ENCODE measurements around the gene MAN2B2.

MAN2B2 gene

GRCh38 chr4:6548882-6549230, 26.1 kb upstream of the MAN2B2 start:
- Histone ChIP-seq H3K36me3 (ENCODE audit: control insufficient read depth in 1 of 2, insufficient read depth in 2 of 2, low read length in 2 of 2) (no peaks in the 10 kb centered on the region), H3K14ac (ENCODE audit: low read length) (no peak overlapping the region), H2BK12ac (ENCODE audit: low read length) (no peak overlapping the region), H2AFZ (ENCODE audit: insufficient read depth, low read length, poor library complexity) (no peak overlapping the region), H3K4me3 (ENCODE audit: low read depth, low read length) (no peak overlapping the region), H3K18ac (ENCODE audit: low read length) (no peak overlapping the region), H3K9me3 (ENCODE audit: insufficient read depth, low read depth, low read length) (peaks cover 14% of the 10 kb centered on the region), H2AK5ac (ENCODE audit: low read length) (no peak overlapping the region), H2BK120ac (ENCODE audit: insufficient read depth, low read length, poor library complexity) (no peak overlapping the region), H3K23ac (ENCODE audit: low read length) (no peak overlapping the region), H4K8ac (ENCODE audit: low read depth, low read length) (no peak overlapping the region), H3K27me3 (ENCODE audit: insufficient read depth, low read length) (no peaks in the 10 kb centered on the region), H4K91ac (ENCODE audit: low read depth, low read length) (no peak overlapping the region), H3K27ac (ENCODE audit: low read depth, low read length) (no peak overlapping the region), H3K79me1 (ENCODE audit: low read length) (no peaks in the 10 kb centered on the region), H4K12ac (ENCODE audit: low read depth, low read length) (no peak overlapping the region), H3K4me1 (ENCODE audit: control insufficient read depth in 1 of 2, insufficient read depth in 2 of 2, low read length in 2 of 2) (no peaks in the 10 kb centered on the region), H3K9ac (ENCODE audit: low read length) (no peak overlapping the region), H3K4ac (ENCODE audit: low read depth, low read length) (no peak overlapping the region), H3K79me2 (ENCODE audit: control insufficient read depth, insufficient read depth, low read length, poor library complexity) (no peaks in the 10 kb centered on the region), H3K4me2 (ENCODE audit: low read length) (no peak overlapping the region), H2BK5ac (ENCODE audit: low read depth, low read length, poor library complexity) (no peak overlapping the region)
- no CpG with 5 or more reads among the region's 4 CpGs for WGBS (ENCODE audit: extremely low coverage, insufficient coverage, insufficient read length)
- no peak for DNase-seq

- Histone ChIP-seq H3K14ac (ENCODE audit: low read length) (no peak overlapping the region), H4K12ac (ENCODE audit: low read depth, low read length) (no peak overlapping the region), H3K4me2 (ENCODE audit: low read length) (no peak overlapping the region), H2BK5ac (ENCODE audit: low read depth, low read length, poor library complexity) (no peak overlapping the region), H4K8ac (ENCODE audit: low read depth, low read length) (no peak overlapping the region), H3K27ac (ENCODE audit: low read depth, low read length) (no peak overlapping the region), H3K27me3 (ENCODE audit: insufficient read depth, low read length) (no peaks in the 10 kb centered on the region), H2BK120ac (ENCODE audit: insufficient read depth, low read length, poor library complexity) (no peak overlapping the region), H3K79me1 (ENCODE audit: low read length) (no peaks in the 10 kb centered on the region), H3K4me3 (ENCODE audit: low read depth, low read length) (no peak overlapping the region), H3K4me1 (ENCODE audit: control insufficient read depth in 1 of 2, insufficient read depth in 2 of 2, low read length in 2 of 2) (no peaks in the 10 kb centered on the region), H2AK5ac (ENCODE audit: low read length) (no peak overlapping the region), H3K4ac (ENCODE audit: low read depth, low read length) (no peak overlapping the region), H3K36me3 (ENCODE audit: control insufficient read depth in 1 of 2, insufficient read depth in 2 of 2, low read length in 2 of 2) (no peaks in the 10 kb centered on the region), H3K9me3 (ENCODE audit: insufficient read depth, low read depth, low read length) (peaks cover 14% of the 10 kb centered on the region), H3K18ac (ENCODE audit: low read length) (no peak overlapping the region), H4K91ac (ENCODE audit: low read depth, low read length) (no peak overlapping the region), H3K9ac (ENCODE audit: low read length) (no peak overlapping the region), H3K23ac (ENCODE audit: low read length) (no peak overlapping the region), H2BK12ac (ENCODE audit: low read length) (no peak overlapping the region), H2AFZ (ENCODE audit: insufficient read depth, low read length, poor library complexity) (no peak overlapping the region), H3K79me2 (ENCODE audit: control insufficient read depth, insufficient read depth, low read length, poor library complexity) (no peaks in the 10 kb centered on the region)
- no CpG with 5 or more reads among the region's 7 CpGs for WGBS (ENCODE audit: extremely low coverage, insufficient coverage, insufficient read length)
- no peak for DNase-seq
Measured at GRCh38 chr4:6549445-6549844, 25.5 kb upstream of the MAN2B2 start.

GRCh38 chr4:6549890-6550620, 24.9 kb upstream of the MAN2B2 start:
- Histone ChIP-seq H2BK120ac (ENCODE audit: insufficient read depth, low read length, poor library complexity) (no peak overlapping the region), H3K36me3 (ENCODE audit: control insufficient read depth in 1 of 2, insufficient read depth in 2 of 2, low read length in 2 of 2) (no peaks in the 10 kb centered on the region), H4K8ac (ENCODE audit: low read depth, low read length) (no peak overlapping the region), H3K23ac (ENCODE audit: low read length) (no peak overlapping the region), H2BK5ac (ENCODE audit: low read depth, low read length, poor library complexity) (no peak overlapping the region), H3K79me1 (ENCODE audit: low read length) (no peaks in the 10 kb centered on the region), H3K4me2 (ENCODE audit: low read length) (no peak overlapping the region), H3K18ac (ENCODE audit: low read length) (no peak overlapping the region), H3K27ac (ENCODE audit: low read depth, low read length) (no peak overlapping the region), H2AK5ac (ENCODE audit: low read length) (no peak overlapping the region), H4K12ac (ENCODE audit: low read depth, low read length) (no peak overlapping the region), H3K9me3 (ENCODE audit: insufficient read depth, low read depth, low read length) (peaks cover 14% of the 10 kb centered on the region), H3K9ac (ENCODE audit: low read length) (no peak overlapping the region), H3K4me1 (ENCODE audit: control insufficient read depth in 1 of 2, insufficient read depth in 2 of 2, low read length in 2 of 2) (no peaks in the 10 kb centered on the region), H4K91ac (ENCODE audit: low read depth, low read length) (no peak overlapping the region), H3K27me3 (ENCODE audit: insufficient read depth, low read length) (no peaks in the 10 kb centered on the region), H3K79me2 (ENCODE audit: control insufficient read depth, insufficient read depth, low read length, poor library complexity) (no peaks in the 10 kb centered on the region), H3K14ac (ENCODE audit: low read length) (no peak overlapping the region), H3K4ac (ENCODE audit: low read depth, low read length) (no peak overlapping the region), H2BK12ac (ENCODE audit: low read length) (no peak overlapping the region), H2AFZ (ENCODE audit: insufficient read depth, low read length, poor library complexity) (no peak overlapping the region), H3K4me3 (ENCODE audit: low read depth, low read length) (no peak overlapping the region)
- DNase-seq = no peak
- no CpG with 5 or more reads among the region's 13 CpGs for WGBS (ENCODE audit: extremely low coverage, insufficient coverage, insufficient read length)

GRCh38 chr4:6550821-6551220, 24.2 kb upstream of the MAN2B2 start:
- Histone ChIP-seq H3K27me3 (ENCODE audit: insufficient read depth, low read length) (no peaks in the 10 kb centered on the region), H3K9me3 (ENCODE audit: insufficient read depth, low read depth, low read length) (peaks cover 14% of the 10 kb centered on the region), H3K18ac (ENCODE audit: low read length) (no peak overlapping the region), H3K23ac (ENCODE audit: low read length) (no peak overlapping the region), H3K14ac (ENCODE audit: low read length) (no peak overlapping the region), H2BK12ac (ENCODE audit: low read length) (no peak overlapping the region), H4K8ac (ENCODE audit: low read depth, low read length) (no peak overlapping the region), H3K36me3 (ENCODE audit: control insufficient read depth in 1 of 2, insufficient read depth in 2 of 2, low read length in 2 of 2) (no peaks in the 10 kb centered on the region), H2BK5ac (ENCODE audit: low read depth, low read length, poor library complexity) (no peak overlapping the region), H3K4me2 (ENCODE audit: low read length) (no peak overlapping the region), H3K79me2 (ENCODE audit: control insufficient read depth, insufficient read depth, low read length, poor library complexity) (no peaks in the 10 kb centered on the region), H2AK5ac (ENCODE audit: low read length) (no peak overlapping the region), H3K27ac (ENCODE audit: low read depth, low read length) (no peak overlapping the region), H4K91ac (ENCODE audit: low read depth, low read length) (no peak overlapping the region), H2BK120ac (ENCODE audit: insufficient read depth, low read length, poor library complexity) (no peak overlapping the region), H2AFZ (ENCODE audit: insufficient read depth, low read length, poor library complexity) (no peak overlapping the region), H3K79me1 (ENCODE audit: low read length) (no peaks in the 10 kb centered on the region), H3K9ac (ENCODE audit: low read length) (no peak overlapping the region), H3K4ac (ENCODE audit: low read depth, low read length) (no peak overlapping the region), H4K12ac (ENCODE audit: low read depth, low read length) (no peak overlapping the region), H3K4me3 (ENCODE audit: low read depth, low read length) (no peak overlapping the region), H3K4me1 (ENCODE audit: control insufficient read depth in 1 of 2, insufficient read depth in 2 of 2, low read length in 2 of 2) (no peaks in the 10 kb centered on the region)
- WGBS (ENCODE audit: extremely low coverage, insufficient coverage, insufficient read length) = no CpG with 5 or more reads among the region's 3 CpGs
- DNase-seq = no peak
